ENCODE results near the gene DOC2B. TPM values are rescaled to one million over a fixed set of nuclear protein-coding genes. Genes with fewer than 3 reads are reported as not detected.

DOC2B gene
- polyA plus RNA-seq, 3 donors: 0.02 to 0.19 TPM; not detected in 1

GRCh38 chr17:193841-194806 lies 12.7 kb upstream of the DOC2B start:
- H3K27ac ChIP-seq (ENCODE audit: low read depth in 1 of 2, low read length in 2 of 2): no peak overlapping the region
- Mint-ChIP-seq H3K4me1 (peaks cover 9% of the 10 kb centered on the region), H3K27me3 (ENCODE audit: low read depth in 3 of 3) (peaks cover 0 to 8% (median 7%) of the 10 kb centered on the region in 3 donors)

GRCh38 chr17:193426-193810 lies 12.0 kb upstream of the DOC2B start:
- TF ChIP-seq CTCF (IDR thresholded peaks at IDR 0.05): no peak
- no peak overlapping the region for H3K4me2 ChIP-seq (replicated peaks; ENCODE audit: extremely low read depth, low read length, poor library complexity, severe bottlenecking)
- no peaks in the 10 kb centered on the region for H3K36me3 Mint-ChIP-seq
- H3K4me3 Mint-ChIP-seq: no peak overlapping the region
- no peak overlapping the region for H3K4me3 ChIP-seq (replicated peaks in 1 of 3; ENCODE audit: low read depth in 2 of 3, low read length in 3 of 3)
- H4K20me1 ChIP-seq (ENCODE audit: insufficient read depth, low read length): no peaks in the 10 kb centered on the region
- no peak for DNase-seq
- no peak overlapping the region for H2AFZ ChIP-seq (ENCODE audit: insufficient read depth, low read depth, low read length, poor library complexity, severe bottlenecking)
- no peak overlapping the region for H3K27ac Mint-ChIP-seq
- peaks cover 9% of the 10 kb centered on the region for H3K4me1 Mint-ChIP-seq
- H3K27me3 Mint-ChIP-seq (ENCODE audit: low read depth in 3 of 3): peaks cover 0 to 8% (median 4%) of the 10 kb centered on the region in 3 donors
- H3K36me3 ChIP-seq (replicated peaks in 1 of 2; ENCODE audit: control insufficient read depth in 1 of 2, insufficient read depth in 2 of 2, low read length in 2 of 2): no peaks in the 10 kb centered on the region
- H3K9me3 Mint-ChIP-seq: peaks cover 0 to 15% (median 9%) of the 10 kb centered on the region in 7 donors
- intact Hi-C loops (cut with micrococcal nuclease): no loop called here
- no peak overlapping the region for H3K27ac ChIP-seq (ENCODE audit: low read depth in 1 of 2, low read length in 2 of 2)
- WGBS (ENCODE audit: insufficient coverage): 99% methylated on average over 8 of the region's 8 CpGs
- H3K79me2 ChIP-seq (ENCODE audit: insufficient read depth, low read length): no peaks in the 10 kb centered on the region
- peaks cover 0 to 6% of the 10 kb centered on the region in 2 donors for H3K4me1 ChIP-seq (ENCODE audit: control insufficient read depth in 1 of 2, insufficient read depth in 2 of 2, low read length in 2 of 2)
- no peak overlapping the region for H3K9ac ChIP-seq (ENCODE audit: insufficient read depth, low read length, poor library complexity, severe bottlenecking)
- H3K9me3 ChIP-seq (replicated peaks in 1 of 2; ENCODE audit: control insufficient read depth in 1 of 2, insufficient read depth in 1 of 2, low read length in 2 of 2): peaks cover 0 to 7% of the 10 kb centered on the region in 2 donors
- H3K27me3 ChIP-seq (ENCODE audit: control insufficient read depth in 2 of 2, insufficient read depth in 2 of 2, low read length in 2 of 2): no peaks in the 10 kb centered on the region

More at GRCh38 chr17:193841-194806, 12.7 kb upstream of the DOC2B start:
- Histone ChIP-seq H3K9ac (ENCODE audit: insufficient read depth, low read length, poor library complexity, severe bottlenecking) (no peak overlapping the region), H3K36me3 (replicated peaks in 1 of 2; ENCODE audit: control insufficient read depth in 1 of 2, insufficient read depth in 2 of 2, low read length in 2 of 2) (no peaks in the 10 kb centered on the region), H2AFZ (ENCODE audit: insufficient read depth, low read depth, low read length, poor library complexity, severe bottlenecking) (no peak overlapping the region), H3K4me3 (replicated peaks in 1 of 3; ENCODE audit: low read depth in 2 of 3, low read length in 3 of 3) (no peak overlapping the region), H3K27me3 (ENCODE audit: control insufficient read depth in 2 of 2, insufficient read depth in 2 of 2, low read length in 2 of 2) (no peaks in the 10 kb centered on the region), H3K4me2 (replicated peaks; ENCODE audit: extremely low read depth, low read length, poor library complexity, severe bottlenecking) (no peak overlapping the region), H3K79me2 (ENCODE audit: insufficient read depth, low read length) (no peaks in the 10 kb centered on the region), H4K20me1 (ENCODE audit: insufficient read depth, low read length) (no peaks in the 10 kb centered on the region), H3K9me3 (replicated peaks in 1 of 2; ENCODE audit: control insufficient read depth in 1 of 2, insufficient read depth in 1 of 2, low read length in 2 of 2) (peaks cover 0 to 8% of the 10 kb centered on the region in 2 donors), H3K4me1 (ENCODE audit: control insufficient read depth in 1 of 2, insufficient read depth in 2 of 2, low read length in 2 of 2) (peaks cover 0 to 6% of the 10 kb centered on the region in 2 donors)
- Mint-ChIP-seq H3K4me3 (no peak overlapping the region), H3K9me3 (peaks cover 0 to 15% (median 9%) of the 10 kb centered on the region in 7 donors), H3K27ac (no peak overlapping the region), H3K36me3 (no peaks in the 10 kb centered on the region)
- intact Hi-C loops (cut with micrococcal nuclease): no loop called here
- no peak for TF ChIP-seq CTCF (IDR thresholded peaks at IDR 0.05)
- no peak for DNase-seq
- 81% methylated on average over 20 of the region's 31 CpGs for WGBS (ENCODE audit: insufficient coverage)
